HL-60/S4 treated with phorbol 12-myristate 13-acetate at 8.2 ng/mL for 4 days and 3 days (cell line): Measurements from ENCODE around the gene ZNF69.
"Not testable (repeated sequence)": the region's sequence is repeated elsewhere in the genome, so short reads cannot be mapped to it uniquely, and the experiment has no call there.

Experiments used
- in situ Hi-C: fragments of 300-500 bp; cut with MboI; formaldehyde crosslinking; loops from 2 replicates; pipeline ENCODE4 v1.15.0; 2022; ENCODE audit warnings: low sequenced_read_pairs

The ZNF69 gene

DNA sequence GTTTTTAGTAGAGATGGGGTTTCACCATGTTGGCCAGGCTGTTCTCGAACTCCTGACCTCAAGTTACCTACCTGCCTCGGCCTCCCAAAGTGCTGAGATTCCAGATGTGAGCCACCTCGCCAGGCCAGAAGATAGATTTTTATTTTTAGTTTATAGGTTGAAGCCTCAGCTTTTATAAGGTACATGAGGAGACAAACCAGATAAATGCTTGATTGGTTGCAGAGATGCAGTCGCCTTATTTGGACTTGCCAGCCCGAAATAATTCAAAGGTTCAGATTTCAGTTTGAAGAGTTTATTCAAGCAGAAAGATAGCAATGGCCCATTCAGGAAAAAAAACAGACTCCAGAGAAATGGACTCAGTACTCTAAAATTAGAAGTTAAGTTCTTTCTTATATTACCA is 3.1 kb downstream of the ZNF69 start:
- in situ Hi-C loops = no loop called here

DNA sequence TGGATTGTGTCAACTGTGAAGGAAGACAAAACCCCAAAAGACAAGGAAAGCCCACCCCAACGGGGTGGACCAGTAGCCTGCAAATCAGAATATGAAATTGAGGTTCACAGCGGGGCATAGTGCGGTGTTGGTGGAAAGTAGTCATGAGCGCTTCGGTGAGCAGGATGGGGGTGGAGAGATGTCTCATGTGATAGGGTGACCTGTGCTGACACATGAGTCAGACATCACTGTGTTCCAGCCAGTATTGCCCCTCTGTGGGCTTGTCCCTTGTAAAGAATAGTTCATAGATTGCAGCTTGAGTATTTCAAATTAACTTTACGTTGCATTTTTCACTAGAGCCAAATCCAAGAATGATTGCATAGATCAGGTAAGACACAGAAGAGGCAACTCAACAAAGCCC is 7.3 kb downstream of the ZNF69 start:
- in situ Hi-C loops = no loop called here

DNA sequence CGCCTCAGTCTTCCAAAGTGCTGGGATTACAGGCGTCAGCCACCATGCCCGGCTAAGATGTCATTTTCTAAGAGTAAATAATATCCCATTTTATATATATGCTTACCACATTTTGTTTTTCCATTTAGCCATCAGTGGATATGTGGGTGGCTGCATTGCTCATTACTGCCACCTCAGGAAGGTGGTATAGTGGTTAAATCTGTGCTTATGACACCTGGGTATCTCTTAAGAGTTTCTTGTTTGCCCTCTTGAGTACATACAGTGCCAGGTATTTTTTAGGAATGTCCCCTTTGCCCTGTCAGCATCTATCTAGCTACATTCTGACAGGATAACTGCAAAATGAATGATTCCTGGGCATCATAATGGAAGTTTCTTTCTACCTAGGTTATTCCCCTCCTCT is 14.6 kb downstream of the ZNF69 start:
- in situ Hi-C loops = no loop called here

DNA sequence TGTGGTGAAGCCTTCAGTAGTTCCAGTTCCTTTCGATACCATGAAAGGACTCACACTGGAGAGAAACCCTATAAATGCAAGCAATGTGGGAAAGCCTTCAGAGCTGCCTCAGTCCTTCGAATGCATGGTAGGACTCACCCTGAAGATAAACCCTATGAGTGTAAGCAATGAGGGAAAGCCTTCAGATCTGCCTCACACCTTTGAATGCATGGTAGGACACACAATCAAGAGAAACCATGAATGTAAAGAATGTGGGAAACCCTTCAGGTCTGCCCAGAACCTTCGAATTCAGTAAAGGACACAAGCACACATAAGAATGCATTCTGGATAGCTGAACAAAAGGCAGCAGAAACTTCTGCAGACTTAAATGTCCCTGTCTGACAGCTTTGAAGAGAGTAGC is 18.3 kb downstream of the ZNF69 start:
- in situ Hi-C loops = no loop called here

DNA sequence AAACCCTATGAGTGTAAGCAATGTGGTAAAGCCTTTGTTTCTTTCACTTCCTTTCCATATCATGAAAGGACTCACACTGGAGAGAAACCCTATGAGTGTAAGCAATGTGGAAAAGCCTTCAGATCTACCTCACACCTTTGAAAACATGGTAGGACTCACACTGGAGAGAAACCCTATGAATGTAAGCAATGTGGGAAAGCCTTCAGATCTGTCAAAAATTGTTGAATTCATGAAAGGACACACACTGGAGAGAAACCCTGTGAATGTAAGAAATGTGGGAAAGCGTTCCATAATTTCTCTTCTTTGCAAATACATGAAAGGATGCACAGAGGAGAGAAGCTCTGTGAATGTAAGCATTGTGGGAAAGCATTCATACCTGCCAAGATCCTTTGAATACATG is 24.4 kb downstream of the ZNF69 start:
- in situ Hi-C loops = not testable (repeated sequence)

DNA sequence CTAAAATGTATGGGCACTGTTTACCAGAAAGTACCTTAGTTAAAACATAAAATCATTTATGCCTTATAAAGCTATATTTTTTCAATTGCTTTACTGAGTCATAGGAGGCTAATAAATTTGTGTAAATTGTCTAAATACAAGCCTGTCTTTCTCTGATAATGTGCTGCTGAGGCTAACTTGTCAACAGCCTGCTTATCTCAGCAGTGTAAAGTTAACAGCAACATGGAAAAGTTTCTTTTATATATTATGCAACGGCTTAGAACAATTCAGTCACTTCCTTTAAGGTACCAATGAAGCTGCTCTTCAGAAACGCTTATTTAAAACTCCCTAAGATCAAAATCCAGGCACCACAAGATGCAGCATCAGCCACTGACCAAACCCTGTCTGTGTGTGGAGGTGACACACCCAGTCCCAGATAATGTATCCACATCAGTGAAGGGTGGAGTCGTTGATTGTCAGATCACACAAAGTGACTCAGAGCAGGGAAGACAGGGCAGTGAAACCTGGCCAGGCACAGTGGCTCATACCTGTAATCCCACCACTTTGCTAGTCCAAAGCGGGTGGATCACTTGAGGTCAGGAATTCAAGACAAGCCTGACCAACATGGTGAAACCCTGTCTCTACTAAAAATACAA is 27.0 kb downstream of the ZNF69 start:
- in situ Hi-C loops = not testable (repeated sequence)

DNA sequence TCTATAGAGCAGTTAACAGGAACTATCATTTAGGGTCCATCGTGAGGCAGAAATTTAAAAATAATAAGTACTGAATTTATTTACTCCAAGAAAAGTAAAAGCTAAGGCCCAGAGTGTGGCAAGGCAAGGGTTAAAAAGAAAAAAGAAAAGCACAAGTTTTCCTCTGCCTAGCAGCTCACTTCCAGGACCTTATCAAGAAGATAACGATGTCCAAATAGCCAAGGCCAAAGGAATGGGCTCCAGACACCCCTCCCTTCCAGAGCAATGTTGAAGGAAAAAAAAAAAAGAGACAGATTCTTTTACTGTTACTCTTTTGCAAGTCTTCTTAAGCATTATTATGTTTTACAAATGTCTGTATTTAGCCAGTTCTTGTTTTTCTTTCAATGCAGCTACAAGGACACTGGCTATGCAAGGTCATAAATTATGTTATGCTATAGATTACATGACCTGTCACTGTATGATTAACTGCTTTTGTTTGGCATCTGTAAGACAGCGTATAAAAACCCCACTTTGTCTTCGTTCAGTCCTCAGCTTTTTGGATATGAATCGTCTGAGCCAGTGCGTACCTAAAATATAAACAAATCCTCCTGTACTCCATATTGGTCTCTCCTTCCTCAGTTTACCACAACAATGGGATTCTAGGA is 34.4 kb downstream of the ZNF69 start:
- in situ Hi-C loops = no loop called here

DNA sequence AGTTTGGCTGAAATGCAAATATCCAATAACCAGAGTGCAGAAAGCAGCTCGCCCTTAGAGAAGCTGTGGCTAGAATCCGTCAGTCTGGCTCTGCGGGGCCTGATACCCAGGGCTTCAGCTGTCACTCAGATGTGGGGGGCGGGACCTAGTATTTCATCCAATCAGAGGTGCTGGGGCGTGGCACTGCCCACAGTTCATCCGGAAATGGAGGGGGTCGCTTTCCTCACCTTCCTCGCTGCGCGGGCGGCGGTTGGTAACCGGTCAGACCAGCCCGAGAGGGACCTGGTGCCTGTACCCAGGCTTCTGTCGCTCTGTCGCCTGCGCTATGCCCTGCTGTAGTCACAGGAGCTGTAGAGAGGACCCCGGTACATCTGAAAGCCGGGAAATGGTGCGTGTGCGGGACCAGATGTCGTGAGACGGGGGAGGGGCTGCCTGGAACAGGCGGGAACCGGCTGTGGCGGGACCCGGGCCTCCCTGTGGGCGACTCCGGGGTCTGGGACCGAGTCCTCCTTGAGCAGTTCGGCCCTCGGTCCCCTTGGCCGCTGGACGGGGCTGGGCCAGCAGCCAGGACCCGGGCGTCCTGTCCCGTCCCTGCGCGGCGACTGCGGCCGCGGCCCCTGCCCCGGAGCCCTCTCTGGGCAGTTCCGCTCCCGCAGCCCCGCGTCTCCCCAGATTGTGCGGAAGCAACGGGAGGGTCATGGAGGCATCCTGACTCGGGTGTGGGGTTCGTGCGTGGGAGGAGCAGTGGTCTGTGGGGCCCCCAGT is 37.5 kb downstream of the ZNF69 start, which contains the start of gene ZNF700:
TSS of gene ZNF700 (plus strand) at position 222 of the 765 bp plus-strand sequence. CDS start at position 326, 104 bp downstream.
- in situ Hi-C loops = no loop called here

DNA sequence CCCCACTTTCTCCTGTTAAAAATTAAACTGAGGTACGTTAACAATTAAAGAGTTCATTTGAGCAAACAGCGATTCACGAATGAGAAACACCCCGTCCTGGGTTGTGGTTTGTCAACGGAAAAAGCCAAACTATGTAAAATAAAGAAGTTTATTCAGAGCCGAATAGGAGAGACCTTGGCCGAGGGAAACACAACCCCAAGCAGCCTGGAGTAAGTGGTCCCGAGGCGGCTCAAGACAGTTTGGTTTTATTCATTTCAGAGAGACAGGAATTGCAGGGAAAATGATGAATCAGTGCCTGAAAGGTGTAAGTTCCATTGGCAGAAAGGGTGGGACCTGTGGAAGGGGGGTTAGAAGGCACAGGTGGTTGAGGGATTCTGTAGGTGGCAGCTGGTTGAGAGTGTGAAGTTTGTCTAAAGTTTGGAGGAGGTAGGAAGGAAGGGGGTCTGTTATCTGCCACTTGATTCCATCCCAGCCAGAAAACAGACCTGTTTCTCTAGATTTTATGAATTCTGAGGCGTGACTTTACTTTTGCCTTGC is 38.1 kb downstream of the ZNF69 start:
- in situ Hi-C loops = not testable (repeated sequence)

DNA sequence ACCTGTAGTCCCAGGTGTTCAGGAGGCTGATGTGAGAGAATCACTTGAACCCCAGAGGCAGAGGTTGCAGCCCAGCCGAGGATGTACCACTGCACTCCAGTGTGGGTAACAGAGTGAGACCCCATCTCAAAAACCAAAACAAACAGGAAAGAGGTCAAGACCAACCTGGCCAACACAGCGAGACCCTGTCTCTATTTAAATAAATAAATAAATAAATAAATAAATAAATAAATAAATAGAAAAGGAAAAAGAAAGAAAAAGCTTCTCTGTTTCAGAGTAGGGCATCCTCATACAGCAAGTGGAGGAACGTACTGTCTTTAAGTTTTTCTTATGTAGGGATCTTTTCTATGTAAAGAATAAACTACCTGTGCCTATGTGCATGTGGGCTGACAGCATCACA is 39.6 kb downstream of the ZNF69 start:
- in situ Hi-C loops = no loop called here

DNA sequence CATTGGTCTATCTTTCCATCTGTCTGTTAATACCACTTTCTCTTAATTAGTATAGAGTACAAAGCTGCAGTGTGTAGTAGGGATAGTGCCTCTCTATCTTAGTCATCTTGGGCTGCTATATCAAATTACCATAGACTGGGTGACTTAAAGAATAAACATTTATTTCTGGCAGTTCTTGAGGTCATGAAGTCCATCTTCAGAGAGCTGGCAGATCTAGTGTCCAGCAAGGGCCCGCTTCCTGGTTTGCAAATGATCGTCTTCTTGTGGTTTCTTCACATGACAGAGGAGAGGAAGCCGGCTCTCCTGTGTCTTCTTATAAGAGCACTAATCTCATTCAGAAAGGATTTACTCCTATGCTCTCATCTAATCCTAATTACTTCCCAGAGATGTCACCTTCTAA is 43.5 kb downstream of the ZNF69 start:
- in situ Hi-C loops = no loop called here

DNA sequence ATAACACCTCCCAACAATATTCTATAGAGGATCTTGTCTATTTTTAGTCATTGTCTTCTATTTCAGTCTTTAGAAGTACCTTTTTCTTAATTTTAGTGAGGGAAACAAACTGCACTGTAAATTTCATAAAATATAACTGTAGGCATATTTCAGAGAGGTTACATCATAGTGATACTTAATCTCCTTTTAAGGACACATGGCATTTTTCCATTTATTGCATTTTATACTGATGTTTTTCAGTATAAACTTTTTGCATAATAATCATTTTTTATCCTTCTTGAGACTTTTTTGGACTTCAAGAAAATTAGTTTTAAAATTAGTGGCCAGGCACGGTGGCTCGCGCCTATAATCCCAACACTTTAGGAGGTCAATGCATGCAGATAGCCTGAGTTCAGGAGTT is 43.9 kb downstream of the ZNF69 start:
- in situ Hi-C loops = no loop called here

DNA sequence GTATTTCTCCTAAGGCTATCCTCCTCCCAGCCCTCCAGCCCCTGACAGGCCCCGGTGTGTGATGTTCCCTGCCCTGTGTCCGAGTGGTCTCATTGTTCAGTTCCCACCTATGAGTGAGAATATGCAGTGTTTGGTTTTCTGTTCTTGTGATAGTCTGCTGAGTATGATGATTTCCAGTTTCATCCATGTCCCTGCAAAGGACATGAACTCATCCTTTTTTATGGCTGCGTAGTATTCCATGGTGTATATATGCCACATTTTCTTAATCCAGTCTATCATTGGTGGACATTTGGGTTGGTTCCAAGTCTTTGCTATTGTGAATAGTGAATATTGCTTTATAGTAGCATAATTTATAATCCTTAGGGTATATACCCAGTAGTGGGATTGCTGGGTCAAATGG is 48.2 kb downstream of the ZNF69 start:
- in situ Hi-C loops = not testable (repeated sequence)

DNA sequence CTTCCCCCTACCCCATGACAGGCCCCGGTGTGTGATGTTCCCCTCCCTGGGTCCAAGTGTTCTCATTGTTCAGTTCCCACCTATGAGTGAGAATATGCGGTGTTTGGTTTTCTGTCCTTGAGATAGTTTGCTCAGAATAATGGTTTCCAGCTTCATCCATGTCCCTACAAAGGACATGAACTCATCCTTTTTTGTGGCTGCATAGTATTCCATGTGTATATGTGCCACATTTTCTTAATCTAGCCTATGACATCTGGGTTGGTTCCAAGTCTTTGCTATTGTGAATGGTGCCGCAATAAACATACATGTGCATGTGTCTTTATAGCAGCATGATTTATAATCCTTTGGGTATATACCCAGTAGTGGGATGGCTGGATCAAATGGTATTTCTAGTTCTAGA is 50.8 kb downstream of the ZNF69 start:
- in situ Hi-C loops = not testable (repeated sequence)

DNA sequence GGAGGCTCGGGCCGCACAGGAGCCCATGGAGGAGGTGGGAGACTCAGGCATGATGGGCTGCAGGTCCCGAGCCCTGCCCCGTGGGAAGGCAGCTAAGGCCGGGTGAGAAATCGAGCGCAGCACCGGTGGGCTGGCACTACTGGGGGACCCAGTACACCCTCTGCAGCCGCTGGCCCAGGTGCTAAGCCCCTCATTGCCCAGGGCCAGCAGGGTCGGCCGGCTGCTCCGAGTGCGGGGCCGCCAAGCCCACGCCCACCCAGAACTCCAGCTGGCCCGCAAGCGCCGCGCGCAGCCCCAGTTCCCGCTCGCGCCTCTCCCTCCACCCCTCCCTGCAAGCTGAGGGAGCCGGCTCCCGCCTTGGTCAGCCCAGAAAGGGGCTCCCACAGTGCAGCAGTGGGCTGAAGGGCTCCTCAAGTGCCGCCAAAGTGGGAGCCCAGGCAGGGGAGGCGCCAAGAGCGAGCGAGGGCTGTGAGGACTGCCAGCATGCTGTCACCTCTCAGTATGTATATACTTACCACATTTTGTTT is 53.8 kb downstream of the ZNF69 start:
- in situ Hi-C loops = not testable (repeated sequence)

DNA sequence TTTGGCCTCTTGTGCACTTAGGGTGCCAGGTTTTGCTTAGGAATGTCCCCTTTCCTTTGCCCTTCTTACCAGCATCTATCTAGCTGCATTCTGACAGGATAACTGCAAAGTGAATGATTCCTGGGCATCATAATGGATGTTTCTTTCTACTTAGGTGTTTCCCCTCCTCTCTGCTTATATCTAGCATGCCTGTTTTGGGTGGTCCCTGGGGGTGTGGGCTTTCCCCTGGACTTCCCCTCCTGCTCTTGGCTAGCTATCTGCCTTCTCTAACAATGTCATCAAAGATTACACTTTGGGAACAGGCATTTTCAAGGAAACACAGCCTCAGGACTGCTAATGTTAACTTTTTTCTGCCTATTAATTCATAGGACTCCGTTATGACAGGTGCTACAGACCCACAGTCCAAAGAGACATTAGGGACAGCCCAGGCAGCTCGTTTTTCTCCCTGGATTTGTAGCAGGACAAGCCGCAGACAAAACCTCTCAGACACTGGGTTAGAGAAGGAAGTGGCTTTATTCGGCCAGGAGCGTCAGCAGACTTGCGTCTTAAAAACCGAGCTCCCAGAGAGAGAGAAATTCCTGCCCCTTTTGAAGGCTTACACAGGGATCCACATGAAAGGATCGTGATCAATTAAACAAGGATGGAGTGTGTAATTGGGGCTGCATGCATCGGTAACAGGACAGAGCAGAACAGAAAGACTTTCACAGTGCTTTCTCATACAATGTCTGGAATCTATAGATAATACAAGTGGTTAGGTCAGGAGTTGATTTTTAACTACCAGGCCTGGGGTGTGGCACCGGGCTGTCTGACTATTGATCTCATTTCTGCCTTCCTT is 54.6 kb downstream of the ZNF69 start:
- in situ Hi-C loops = no loop called here

DNA sequence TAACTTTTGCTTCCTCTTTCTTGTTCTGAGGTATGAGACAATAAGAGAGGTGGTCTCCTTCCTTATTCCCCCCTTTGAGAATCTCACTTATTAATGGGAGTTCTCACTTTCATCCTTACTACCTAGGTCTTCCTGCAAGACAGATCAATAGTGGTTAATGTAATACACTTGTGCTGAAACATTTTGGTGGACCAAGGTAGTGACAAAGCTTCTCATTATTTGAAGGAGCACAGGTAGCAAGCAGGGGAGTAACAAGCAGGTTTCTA is 55.2 kb downstream of the ZNF69 start:
- in situ Hi-C loops = no loop called here

DNA sequence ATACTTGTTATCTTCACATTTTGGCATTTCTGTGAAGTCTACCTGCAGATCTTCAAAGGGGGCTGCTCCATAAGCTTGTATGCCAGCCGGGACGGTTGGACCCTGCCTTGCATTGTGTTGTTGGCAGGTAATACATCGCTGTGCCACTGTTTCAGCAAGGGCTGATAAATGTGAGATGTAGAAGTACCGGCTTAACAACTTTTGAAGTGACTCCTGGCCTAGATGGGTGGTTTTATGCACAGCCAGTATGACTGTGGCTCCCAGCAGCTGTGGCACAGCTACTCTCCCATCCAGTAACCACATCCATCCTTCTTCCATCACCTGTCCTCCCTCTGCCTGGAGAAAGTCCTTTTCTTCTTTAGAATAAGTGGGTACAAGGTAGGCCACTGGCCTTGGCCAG is 57.1 kb downstream of the ZNF69 start:
- in situ Hi-C loops = no loop called here

DNA sequence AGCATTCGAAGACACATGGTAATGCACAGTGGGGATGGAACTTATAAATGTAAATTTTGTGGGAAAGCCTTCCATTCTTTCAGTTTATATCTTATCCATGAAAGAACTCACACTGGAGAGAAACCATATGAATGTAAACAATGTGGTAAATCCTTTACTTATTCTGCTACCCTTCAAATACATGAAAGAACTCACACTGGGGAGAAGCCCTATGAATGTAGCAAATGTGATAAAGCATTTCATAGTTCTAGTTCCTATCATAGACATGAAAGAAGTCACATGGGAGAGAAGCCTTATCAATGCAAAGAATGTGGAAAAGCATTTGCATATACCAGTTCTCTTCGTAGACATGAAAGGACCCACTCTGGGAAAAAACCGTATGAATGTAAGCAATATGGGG is 61.1 kb downstream of the ZNF69 start:
- in situ Hi-C loops = no loop called here

DNA sequence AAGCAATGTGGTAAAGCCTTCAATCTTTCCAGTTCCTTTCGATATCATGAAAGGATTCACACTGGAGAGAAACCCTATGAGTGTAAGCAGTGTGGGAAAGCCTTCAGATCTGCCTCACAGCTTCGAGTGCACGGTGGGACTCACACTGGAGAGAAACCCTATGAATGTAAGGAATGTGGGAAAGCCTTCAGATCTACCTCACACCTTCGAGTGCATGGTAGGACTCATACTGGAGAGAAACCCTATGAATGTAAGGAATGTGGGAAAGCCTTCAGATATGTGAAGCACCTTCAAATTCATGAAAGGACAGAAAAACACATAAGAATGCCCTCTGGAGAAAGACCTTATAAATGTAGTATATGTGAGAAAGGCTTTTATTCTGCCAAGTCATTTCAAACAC is 61.6 kb downstream of the ZNF69 start:
- in situ Hi-C loops = no loop called here

DNA sequence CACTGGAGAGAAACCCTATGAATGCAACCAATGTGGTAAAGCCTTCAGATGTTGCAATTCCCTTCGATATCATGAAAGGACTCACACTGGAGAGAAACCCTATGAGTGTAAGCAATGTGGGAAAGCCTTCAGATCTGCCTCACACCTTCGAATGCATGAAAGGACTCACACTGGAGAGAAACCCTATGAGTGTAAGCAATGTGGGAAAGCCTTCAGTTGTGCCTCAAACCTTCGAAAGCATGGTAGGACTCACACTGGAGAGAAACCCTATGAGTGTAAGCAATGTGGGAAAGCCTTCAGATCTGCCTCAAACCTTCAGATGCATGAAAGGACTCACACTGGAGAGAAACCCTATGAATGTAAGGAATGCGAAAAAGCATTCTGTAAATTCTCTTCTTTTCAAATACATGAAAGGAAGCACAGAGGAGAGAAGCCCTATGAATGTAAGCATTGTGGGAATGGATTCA is 62.1 kb downstream of the ZNF69 start:
- in situ Hi-C loops = not testable (repeated sequence)
